Memory B cell (primary cell): ENCODE measurements around the gene STX1B.
A peak's percentile ranks its signal among the peaks of the same experiment; 100 is the strongest.
"Not testable (repeated sequence)": the region's sequence is repeated elsewhere in the genome, so short reads cannot be mapped to it uniquely, and the experiment has no call there.

Source experiments
- ATAC-seq: fragments of 150-1000 bp; cut with Tn5 transposase; 2 replicates; pipeline ENCODE4 v1.10.0; 2021; ENCODE audit warnings: low read depth, mild to moderate bottlenecking, moderate library complexity
- DNase-seq, 2 donors: peaks; one replicate each; pipeline ENCODE4 v3.0.0; 2022; ENCODE audit warnings: low spot score in 2 of 2
- H3K27ac Mint-ChIP-seq: one replicate; pipeline ENCODE4 v1.8.0; 2022; ENCODE audit warnings: mild to moderate bottlenecking, moderate library complexity, mixed read lengths
- H3K27me3 Mint-ChIP-seq: one replicate; pipeline ENCODE4 v1.8.0; 2022; ENCODE audit warnings: mixed read lengths
- H3K36me3 Mint-ChIP-seq: one replicate; pipeline ENCODE4 v1.8.0; 2022; ENCODE audit warnings: mild to moderate bottlenecking, mixed read lengths
- H3K4me1 Mint-ChIP-seq: one replicate; pipeline ENCODE4 v1.8.0; 2022; ENCODE audit warnings: mixed read lengths
- H3K4me3 Mint-ChIP-seq: one replicate; pipeline ENCODE4 v1.8.0; 2022; ENCODE audit warnings: mild to moderate bottlenecking, moderate library complexity, mixed read lengths
- H3K9me3 Mint-ChIP-seq: one replicate; pipeline ENCODE4 v1.8.0; 2022; ENCODE audit warnings: mixed read lengths

The STX1B gene

GRCh38 chr16:31025339-31025738 lies 14.9 kb upstream of the STX1B start:
- no peaks in the 10 kb centered on the region for H3K36me3 Mint-ChIP-seq
- no peaks in the 10 kb centered on the region for H3K27me3 Mint-ChIP-seq
- no peak overlapping the region for H3K4me3 Mint-ChIP-seq
- H3K4me1 Mint-ChIP-seq: no peaks in the 10 kb centered on the region
- no peaks in the 10 kb centered on the region for H3K9me3 Mint-ChIP-seq
- H3K27ac Mint-ChIP-seq: no peak overlapping the region
- DNase-seq (no peak), ATAC-seq (no peak)

- Mint-ChIP-seq H3K4me1 (no peaks in the 10 kb centered on the region), H3K27ac (no peak overlapping the region), H3K9me3 (no peaks in the 10 kb centered on the region), H3K36me3 (no peaks in the 10 kb centered on the region), H3K4me3 (no peak overlapping the region), H3K27me3 (no peaks in the 10 kb centered on the region)
- ATAC-seq (no peak), DNase-seq (no peak)
Observed at GRCh38 chr16:31023627-31024226, 13.3 kb upstream of the STX1B start.

- Mint-ChIP-seq H3K4me3 (no peak overlapping the region), H3K27ac (no peak overlapping the region), H3K36me3 (no peaks in the 10 kb centered on the region), H3K9me3 (no peaks in the 10 kb centered on the region), H3K27me3 (no peaks in the 10 kb centered on the region), H3K4me1 (no peaks in the 10 kb centered on the region)
- ATAC-seq (no peak), DNase-seq (no peak)
Observed at GRCh38 chr16:31023252-31023602, 12.8 kb upstream of the STX1B start.

- no peaks in the 10 kb centered on the region for H3K9me3 Mint-ChIP-seq
- no peaks in the 10 kb centered on the region for H3K27me3 Mint-ChIP-seq
- no peak overlapping the region for H3K4me3 Mint-ChIP-seq
- H3K27ac Mint-ChIP-seq: no peak overlapping the region
- no peaks in the 10 kb centered on the region for H3K4me1 Mint-ChIP-seq
- ATAC-seq (no peak), DNase-seq (no peak)
- no peaks in the 10 kb centered on the region for H3K36me3 Mint-ChIP-seq
Observed at GRCh38 chr16:31022544-31023251, 12.3 kb upstream of the STX1B start.

- Mint-ChIP-seq H3K4me3 (no peak overlapping the region), H3K4me1 (no peaks in the 10 kb centered on the region), H3K27me3 (peaks cover 2% of the 10 kb centered on the region), H3K27ac (no peak overlapping the region), H3K9me3 (no peaks in the 10 kb centered on the region), H3K36me3 (no peaks in the 10 kb centered on the region)
- DNase-seq (no peak), ATAC-seq (no peak)
Observed at GRCh38 chr16:31020536-31020935, 10.1 kb upstream of the STX1B start.

- not testable (repeated sequence) for H3K4me3 Mint-ChIP-seq, H3K27ac Mint-ChIP-seq, DNase-seq, H3K4me1 Mint-ChIP-seq, H3K36me3 Mint-ChIP-seq, H3K9me3 Mint-ChIP-seq, ATAC-seq, H3K27me3 Mint-ChIP-seq
Observed at GRCh38 chr16:31017756-31018155, 7.3 kb upstream of the STX1B start.

GRCh38 chr16:31016018-31016417 lies 5.6 kb upstream of the STX1B start:
- Mint-ChIP-seq H3K4me3 (no peak overlapping the region), H3K9me3 (peaks cover 3% of the 10 kb centered on the region), H3K4me1 (peaks cover 11% of the 10 kb centered on the region), H3K27me3 (peaks cover 13% of the 10 kb centered on the region), H3K27ac (no peak overlapping the region), H3K36me3 (no peaks in the 10 kb centered on the region)
- ATAC-seq: no peak
- DNase-seq: no peak

- Mint-ChIP-seq H3K27me3 (peaks cover 25% of the 10 kb centered on the region), H3K4me1 (peaks cover 11% of the 10 kb centered on the region)
- not testable (repeated sequence) for H3K4me3 Mint-ChIP-seq, ATAC-seq, H3K9me3 Mint-ChIP-seq, H3K27ac Mint-ChIP-seq, H3K36me3 Mint-ChIP-seq, DNase-seq
Observed at GRCh38 chr16:31013292-31013691, 2.9 kb upstream of the STX1B start.

- H3K9me3 Mint-ChIP-seq, DNase-seq, ATAC-seq, H3K27ac Mint-ChIP-seq, H3K36me3 Mint-ChIP-seq: not testable (repeated sequence)
- Mint-ChIP-seq H3K4me1 (peaks cover 11% of the 10 kb centered on the region), H3K4me3 (peak overlapping the region; percentile 38), H3K27me3 (peaks cover 28% of the 10 kb centered on the region)
Observed at GRCh38 chr16:31011815-31012214, 1.4 kb upstream of the STX1B start.

GRCh38 chr16:31009894-31010584 lies 399 bp downstream of the STX1B start:
- peaks cover 29% of the 10 kb centered on the region for H3K27me3 Mint-ChIP-seq
- peak overlapping the region; percentile 30 for H3K4me3 Mint-ChIP-seq
- H3K4me1 Mint-ChIP-seq: peaks cover 11% of the 10 kb centered on the region
- H3K9me3 Mint-ChIP-seq: peaks cover 3% of the 10 kb centered on the region
- ATAC-seq: peak; percentile 32
- H3K27ac Mint-ChIP-seq: no peak overlapping the region
- DNase-seq: no peak
- no peaks in the 10 kb centered on the region for H3K36me3 Mint-ChIP-seq

GRCh38 chr16:31009120-31009519 lies 1.3 kb downstream of the STX1B start:
- no peak for ATAC-seq
- no peak overlapping the region for H3K4me3 Mint-ChIP-seq
- peaks cover 3% of the 10 kb centered on the region for H3K9me3 Mint-ChIP-seq
- peaks cover 11% of the 10 kb centered on the region for H3K4me1 Mint-ChIP-seq
- DNase-seq: no peak
- H3K27ac Mint-ChIP-seq: no peak overlapping the region
- peaks cover 29% of the 10 kb centered on the region for H3K27me3 Mint-ChIP-seq
- H3K36me3 Mint-ChIP-seq: no peaks in the 10 kb centered on the region

- H3K4me3 Mint-ChIP-seq: no peak overlapping the region
- peaks cover 29% of the 10 kb centered on the region for H3K27me3 Mint-ChIP-seq
- H3K4me1 Mint-ChIP-seq: peaks cover 8% of the 10 kb centered on the region
- H3K36me3 Mint-ChIP-seq: no peaks in the 10 kb centered on the region
- no peak for DNase-seq
- H3K9me3 Mint-ChIP-seq: peaks cover 3% of the 10 kb centered on the region
- no peak for ATAC-seq
- H3K27ac Mint-ChIP-seq: no peak overlapping the region
Observed at GRCh38 chr16:31008551-31008950, 1.9 kb downstream of the STX1B start.

GRCh38 chr16:31008149-31008548 lies 2.3 kb downstream of the STX1B start:
- no peak for ATAC-seq
- DNase-seq: no peak
- no peaks in the 10 kb centered on the region for H3K36me3 Mint-ChIP-seq
- H3K4me3 Mint-ChIP-seq: no peak overlapping the region
- H3K9me3 Mint-ChIP-seq: peaks cover under 1% of the 10 kb centered on the region
- H3K27ac Mint-ChIP-seq: no peak overlapping the region
- H3K27me3 Mint-ChIP-seq: peaks cover 29% of the 10 kb centered on the region
- H3K4me1 Mint-ChIP-seq: peaks cover 4% of the 10 kb centered on the region

GRCh38 chr16:31007684-31008083 lies 2.8 kb downstream of the STX1B start:
- no peak overlapping the region for H3K27ac Mint-ChIP-seq
- peaks cover 29% of the 10 kb centered on the region for H3K27me3 Mint-ChIP-seq
- ATAC-seq (no peak), DNase-seq (no peak)
- H3K36me3 Mint-ChIP-seq: no peaks in the 10 kb centered on the region
- H3K4me1 Mint-ChIP-seq: peaks cover 3% of the 10 kb centered on the region
- no peaks in the 10 kb centered on the region for H3K9me3 Mint-ChIP-seq
- H3K4me3 Mint-ChIP-seq: no peak overlapping the region
